Fibroblast of skin of back (primary cell): ENCODE results near the gene WFDC5.
A peak's percentile ranks its signal among the peaks of the same experiment; 100 is the strongest.
"Not testable (repeated sequence)": the region's sequence is repeated elsewhere in the genome, so short reads cannot be mapped to it uniquely, and the experiment has no call there.

Source experiments
- DNase-seq: peaks from one replicate; pipeline ENCODE4 v3.0.0-alpha.2; 2013

Gene WFDC5

DNA sequence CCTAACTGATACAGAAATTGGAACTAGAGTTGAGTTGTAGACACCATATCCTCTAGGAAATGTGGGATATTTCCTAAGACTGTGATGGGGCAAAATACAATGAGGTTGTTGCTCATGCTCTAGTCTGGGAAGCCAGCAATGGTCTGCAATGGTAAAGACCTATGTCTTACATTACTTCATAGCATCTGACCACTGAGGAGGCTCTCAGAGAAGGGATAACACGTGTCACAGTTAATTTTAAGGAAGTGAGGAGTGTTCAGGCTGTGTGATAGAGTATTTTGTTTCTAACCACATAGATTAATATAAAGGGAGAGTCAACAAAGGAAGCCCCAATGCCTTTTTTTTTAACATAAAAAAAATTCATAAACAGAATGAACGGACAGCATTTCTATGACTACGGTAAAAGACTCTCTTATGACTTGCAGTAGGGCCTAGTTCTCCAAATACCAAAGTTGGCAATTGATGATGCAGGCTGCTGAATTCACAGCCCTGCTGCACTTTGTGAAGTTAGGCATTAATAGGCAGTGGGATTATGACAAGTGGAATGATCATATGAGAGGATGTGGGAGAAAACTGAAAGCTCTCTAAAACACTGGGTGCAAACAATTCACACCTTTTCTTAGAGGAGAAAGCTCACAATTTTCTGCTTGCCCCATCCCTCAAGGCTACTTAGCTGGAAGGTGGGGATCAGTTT, 27.7 kb downstream of the WFDC5 start:
- no peak for DNase-seq

GRCh38 chr20:45085867-45086266, 29.1 kb downstream of the WFDC5 start:
- no peak for DNase-seq

DNA sequence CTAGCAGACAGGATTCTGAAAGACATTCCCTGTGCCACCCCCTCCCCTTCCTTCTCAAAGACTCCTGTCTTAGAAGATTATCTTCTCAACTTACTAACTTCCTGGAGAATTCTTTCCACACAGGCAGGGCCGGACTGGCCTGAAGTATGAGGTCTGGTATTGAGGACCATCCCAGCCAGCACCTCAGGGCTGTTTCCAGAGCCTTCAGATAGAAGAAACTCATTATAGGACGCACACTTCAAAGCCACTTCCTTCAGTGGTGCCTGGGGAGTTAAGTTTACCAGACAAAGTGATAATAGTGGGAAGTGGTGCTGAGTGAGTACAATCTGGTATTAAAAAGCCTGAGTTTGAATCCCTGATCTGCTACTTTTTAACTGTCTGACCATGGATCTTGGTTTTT, 29.7 kb downstream of the WFDC5 start:
- DNase-seq = no peak

- DNase-seq = no peak
Observed at GRCh38 chr20:45083127-45083526, 31.8 kb downstream of the WFDC5 start.

GRCh38 chr20:45082468-45082867, 32.5 kb downstream of the WFDC5 start:
- DNase-seq = no peak

GRCh38 chr20:45080867-45081624, 33.9 kb downstream of the WFDC5 start:
- DNase-seq = peak; percentile 45

DNA sequence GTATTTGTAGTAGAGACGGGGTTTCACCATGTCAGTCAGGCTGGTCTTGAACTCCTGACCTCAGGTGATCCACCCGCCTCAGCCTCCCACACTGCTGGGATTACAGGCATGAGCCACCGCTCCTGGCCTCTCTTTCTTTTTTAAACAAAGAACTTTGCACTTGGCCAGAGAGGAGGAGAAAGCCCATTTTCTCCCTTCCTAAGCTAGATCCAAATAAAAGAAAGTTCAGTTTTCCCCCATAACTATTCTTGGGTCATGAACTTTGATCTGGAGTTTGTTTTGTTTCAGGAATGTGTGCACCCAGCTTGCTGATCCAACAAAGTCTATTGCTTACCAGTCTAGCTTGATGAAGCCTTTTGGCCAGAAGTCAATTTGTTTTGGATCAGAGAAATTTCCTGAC, 37.4 kb downstream of the WFDC5 start:
- no peak for DNase-seq

- DNase-seq = no peak
Observed at GRCh38 chr20:45073221-45073620, 41.8 kb downstream of the WFDC5 start.

- no peak for DNase-seq
Observed at GRCh38 chr20:45072066-45072465, 42.9 kb downstream of the WFDC5 start.

- no peak for DNase-seq
Observed at GRCh38 chr20:45070932-45071632, 43.9 kb downstream of the WFDC5 start.

GRCh38 chr20:45069261-45069660, 45.7 kb downstream of the WFDC5 start:
- no peak for DNase-seq

GRCh38 chr20:45067558-45067957, 47.4 kb downstream of the WFDC5 start:
- no peak for DNase-seq

GRCh38 chr20:45067087-45067486, 47.9 kb downstream of the WFDC5 start:
- no peak for DNase-seq

DNA sequence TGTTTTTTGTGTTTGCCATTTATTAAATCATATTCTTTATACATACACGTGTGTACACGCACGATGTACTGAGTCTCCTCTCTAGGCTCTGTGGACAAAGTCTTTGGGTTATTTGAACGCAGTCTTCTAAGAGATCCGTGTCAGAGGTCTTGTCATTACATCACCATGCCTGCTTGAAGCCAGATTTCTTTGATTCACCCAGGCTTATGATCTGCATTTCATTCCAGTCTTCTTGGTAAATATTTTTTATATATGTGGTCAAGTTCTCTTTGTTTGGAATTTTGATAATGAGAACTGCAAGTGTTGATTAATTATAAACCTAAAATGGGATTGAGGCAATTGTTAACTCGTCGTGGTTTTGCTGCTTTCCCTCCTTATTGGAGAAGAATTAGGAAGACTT, 48.6 kb downstream of the WFDC5 start:
- DNase-seq = no peak

DNA sequence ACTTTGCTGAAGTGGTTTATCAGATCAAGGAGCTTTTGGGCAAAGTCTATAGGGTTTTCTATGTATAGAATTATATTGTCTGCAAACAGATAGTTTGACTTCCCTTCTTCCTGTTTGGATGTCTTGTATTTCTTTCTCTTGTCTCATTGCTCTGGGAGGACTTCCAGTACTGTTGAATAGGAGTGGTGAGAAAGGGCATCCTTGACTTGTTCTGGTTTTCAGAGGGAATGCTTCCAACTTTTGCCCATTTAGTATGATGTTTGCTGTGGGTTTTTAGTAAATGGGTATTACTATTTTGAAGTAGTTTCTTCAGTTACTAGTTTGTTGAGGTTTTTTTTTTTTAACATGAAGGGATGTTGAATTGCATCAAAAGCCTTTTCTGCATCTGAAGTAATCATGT, 50.2 kb downstream of the WFDC5 start:
- DNase-seq = no peak

GRCh38 chr20:45063107-45063506, 51.9 kb downstream of the WFDC5 start:
- not testable (repeated sequence) for DNase-seq

DNA sequence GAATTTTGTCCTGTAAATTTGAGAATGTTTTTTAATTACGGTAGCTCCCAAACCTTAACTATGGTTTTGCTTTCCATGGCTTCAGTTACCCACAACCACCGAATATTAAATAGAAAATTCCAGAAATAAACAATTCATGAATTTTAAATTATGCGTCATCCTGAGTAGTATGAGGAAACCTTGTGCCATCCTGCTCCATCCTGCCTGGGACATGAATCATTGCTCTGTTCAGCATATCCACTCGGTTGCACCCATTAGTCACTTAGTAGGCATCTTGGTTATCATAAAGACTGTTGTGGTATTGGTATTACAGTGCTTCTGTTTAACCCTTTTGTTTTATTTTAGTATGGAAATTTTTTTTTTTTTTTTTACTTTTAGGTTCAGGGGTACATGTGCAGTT, 53.7 kb downstream of the WFDC5 start:
- peak; percentile 94 for DNase-seq

- DNase-seq = no peak
Observed at GRCh38 chr20:45060294-45060693, 54.7 kb downstream of the WFDC5 start.
